ENCODE results near the gene SIX2.
"Not testable (repeated sequence)": the region's sequence is repeated elsewhere in the genome, so short reads cannot be mapped to it uniquely, and the experiment has no call there.

The SIX2 gene

DNA sequence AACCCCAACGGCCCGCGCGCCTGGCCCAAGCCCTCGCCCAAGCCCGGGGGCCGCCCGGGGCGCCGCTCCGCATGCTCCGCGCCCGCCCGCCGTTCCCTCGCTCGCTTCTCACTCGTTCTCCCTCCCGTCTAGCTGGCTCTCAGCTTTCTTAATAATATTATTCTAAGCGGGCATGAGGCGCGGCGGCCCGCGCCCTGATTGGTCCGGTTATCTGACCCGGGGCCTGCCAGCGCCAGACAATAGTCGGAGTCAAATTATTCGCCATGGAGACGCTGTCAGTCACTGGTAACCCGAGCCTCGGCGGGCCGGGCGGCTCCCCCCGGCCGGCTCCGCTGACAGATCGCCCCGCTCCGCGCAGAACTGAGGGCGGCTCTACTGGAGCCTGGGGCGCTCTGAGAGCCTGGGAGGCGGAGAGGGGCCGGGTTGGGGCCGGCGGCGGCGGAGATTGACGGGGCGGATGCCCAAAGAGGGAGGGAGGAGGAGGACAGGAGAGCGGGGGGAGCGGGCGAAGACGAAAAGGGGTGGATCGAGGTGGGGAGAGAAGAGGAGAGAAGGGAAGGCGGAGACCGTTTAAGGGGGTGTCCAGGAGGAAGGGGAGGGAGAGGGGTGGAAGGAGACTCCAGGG lies at the start of gene SIX2:
SIX2 (minus strand) TSS at position 150 of the 625 bp plus-strand sequence. CDS start 342 bp downstream, outside the sequence.
- peak; percentile 97 for DNase-seq

DNA sequence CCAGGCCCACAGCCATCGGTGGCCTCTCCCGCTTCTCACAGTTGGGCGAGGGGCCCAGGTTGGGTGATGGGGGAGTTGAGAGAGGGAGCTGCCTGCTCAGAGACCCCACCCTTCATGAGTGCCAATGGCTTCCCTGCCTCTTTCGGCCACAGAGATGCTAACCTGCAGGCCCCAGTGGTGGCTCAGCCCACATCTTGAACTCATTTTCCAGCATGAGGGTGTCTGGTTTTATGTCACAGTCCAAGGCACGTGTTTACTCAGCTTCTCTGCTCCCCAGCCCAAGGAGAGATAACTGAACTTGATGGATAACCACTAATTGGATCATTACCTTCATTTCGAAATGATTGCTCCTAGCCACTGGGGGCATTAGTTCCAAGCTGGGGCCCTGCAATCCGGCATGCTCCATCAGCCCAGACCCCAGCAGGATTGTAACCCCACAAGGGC lies 45.9 kb upstream of the SIX2 start:
- DNase-seq, result no peak

DNA sequence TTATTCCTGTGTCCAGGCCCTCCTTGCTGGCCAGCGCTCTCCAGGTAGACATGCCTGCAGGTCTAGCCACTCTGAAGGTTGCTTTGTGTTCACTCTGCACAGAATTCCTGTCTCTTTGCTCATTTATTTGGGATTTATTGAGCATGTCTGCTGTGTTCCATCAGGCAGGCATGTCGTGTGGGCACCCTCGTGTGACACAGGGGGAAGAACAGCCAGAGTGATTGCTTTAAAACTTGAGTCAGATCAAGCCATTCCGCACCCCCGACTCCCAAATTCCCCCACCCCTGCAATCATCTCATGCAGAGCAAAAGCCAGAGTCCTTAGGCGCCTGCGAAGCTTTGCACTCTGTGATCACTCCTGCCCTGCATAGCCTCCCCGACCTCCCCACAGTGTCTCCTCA lies 44.7 kb upstream of the SIX2 start:
- DNase-seq, result no peak

DNA sequence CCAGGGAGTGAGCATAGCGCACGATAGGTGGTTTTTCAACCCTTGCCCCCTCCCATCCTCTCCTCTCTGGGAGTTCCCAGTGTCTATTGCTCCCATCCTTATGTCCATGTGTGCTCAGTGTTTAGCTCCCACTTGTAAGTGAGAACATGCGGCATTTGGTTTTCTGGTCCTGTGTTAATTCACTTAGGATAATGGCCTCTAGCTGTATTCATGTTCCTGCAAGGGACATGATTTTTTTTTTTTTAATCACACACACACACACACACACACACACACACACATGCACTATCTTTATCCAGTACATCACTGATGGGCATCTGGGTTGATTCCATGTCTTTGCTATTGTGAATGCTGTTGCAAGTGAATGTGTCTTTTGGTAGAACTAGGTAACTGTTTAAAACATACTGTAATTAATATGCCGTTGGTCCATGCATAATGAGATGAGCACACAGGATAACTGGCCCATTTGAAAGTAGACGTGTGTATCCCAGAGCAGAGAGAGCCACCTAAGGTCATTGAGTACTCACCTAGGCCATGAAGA lies 43.2 kb upstream of the SIX2 start:
- DNase-seq, result no peak

DNA sequence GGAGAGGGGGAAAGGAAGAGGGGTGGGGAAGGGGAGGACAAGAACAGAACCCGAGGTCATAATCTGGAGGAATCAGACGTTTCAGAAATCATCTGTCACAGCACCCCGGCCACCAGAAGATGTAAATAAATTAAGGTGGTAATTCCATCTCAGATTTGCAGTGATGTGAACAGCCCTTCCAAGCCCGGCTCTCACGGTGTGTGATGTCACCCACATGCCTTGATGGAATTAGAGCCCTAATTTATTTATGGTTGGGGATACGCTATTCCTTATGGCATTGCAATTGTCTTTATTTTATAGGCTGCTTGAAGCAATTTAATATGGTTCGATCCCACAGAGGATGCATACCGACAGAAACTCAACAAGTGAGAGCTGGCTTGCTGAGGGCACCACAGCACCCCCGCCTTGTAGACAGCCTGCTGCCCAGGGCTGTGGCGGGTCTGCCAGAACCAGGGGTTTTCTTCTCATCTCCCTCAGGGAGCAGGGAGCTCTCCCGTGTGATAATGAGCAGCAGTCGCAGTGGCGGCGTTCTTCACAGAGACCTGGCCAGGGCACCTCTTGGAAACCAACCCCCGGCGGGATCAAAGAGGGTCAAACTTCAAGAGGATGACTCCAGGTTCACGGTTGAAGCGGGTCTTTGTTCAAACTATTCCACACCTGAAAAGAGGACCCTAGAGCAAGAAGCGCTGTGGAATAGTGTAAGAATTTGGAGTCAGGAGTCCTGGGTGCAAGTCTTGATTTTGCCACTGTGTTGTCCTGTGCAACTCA lies 40.5 kb upstream of the SIX2 start:
- no peak for DNase-seq

DNA sequence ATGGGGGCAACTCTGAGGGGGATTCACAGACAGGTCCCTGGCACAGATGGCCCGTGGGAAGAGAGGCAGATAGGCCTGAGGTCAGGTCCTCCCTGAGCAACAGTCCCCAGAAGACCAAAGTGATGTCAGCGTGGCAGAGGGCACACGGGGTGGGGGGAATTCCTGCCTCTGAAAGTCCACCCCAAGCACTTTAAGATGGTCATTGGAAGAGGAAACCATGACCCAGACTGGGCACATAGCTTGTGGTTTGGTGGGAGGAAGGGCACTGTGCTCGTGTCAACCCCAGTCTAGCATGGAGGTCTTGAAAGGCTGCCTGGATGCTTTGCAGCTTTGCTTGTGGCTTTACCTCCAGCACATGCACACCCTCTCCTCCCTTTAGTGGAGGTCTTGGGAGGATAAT lies 38.0 kb upstream of the SIX2 start:
- no peak for DNase-seq

DNA sequence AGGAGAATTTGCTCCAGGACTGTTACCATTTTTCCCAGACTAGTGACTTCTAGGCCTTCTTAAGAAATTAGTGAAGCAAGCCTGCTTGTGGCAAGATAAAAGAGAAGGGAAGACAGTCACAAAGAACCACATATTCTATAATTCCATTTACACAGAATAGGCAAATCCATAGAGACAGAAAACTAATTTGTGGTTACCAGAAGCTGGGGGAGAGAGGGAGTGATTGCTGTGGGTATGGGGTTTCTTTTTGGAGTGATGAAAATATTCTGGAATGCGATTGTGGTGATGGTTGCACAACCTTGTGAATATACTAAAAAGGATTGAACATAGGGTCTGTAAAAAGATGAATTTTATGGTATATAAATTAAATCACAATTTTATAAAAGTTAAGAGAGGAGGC lies 37.5 kb upstream of the SIX2 start:
- DNase-seq, result no peak

DNA sequence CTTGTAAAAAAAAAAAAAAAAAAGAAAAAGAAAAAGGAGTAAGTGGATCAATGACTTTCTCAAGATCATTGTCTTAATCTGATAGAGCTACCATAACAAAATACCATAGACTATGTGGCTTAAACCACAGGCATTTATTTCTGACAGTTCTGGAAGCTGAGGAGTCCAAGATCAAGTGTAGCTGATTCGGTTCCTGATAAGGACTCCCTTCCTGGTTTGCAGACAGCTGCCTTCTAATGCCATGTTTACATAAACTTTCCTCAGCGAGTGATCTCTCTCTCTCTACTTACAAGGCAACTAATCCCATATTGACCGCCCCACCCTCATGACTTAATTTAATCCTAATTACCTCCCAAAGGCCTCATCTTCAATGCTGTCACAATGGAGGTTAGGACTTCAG lies 36.5 kb upstream of the SIX2 start:
- no peak for DNase-seq

DNA sequence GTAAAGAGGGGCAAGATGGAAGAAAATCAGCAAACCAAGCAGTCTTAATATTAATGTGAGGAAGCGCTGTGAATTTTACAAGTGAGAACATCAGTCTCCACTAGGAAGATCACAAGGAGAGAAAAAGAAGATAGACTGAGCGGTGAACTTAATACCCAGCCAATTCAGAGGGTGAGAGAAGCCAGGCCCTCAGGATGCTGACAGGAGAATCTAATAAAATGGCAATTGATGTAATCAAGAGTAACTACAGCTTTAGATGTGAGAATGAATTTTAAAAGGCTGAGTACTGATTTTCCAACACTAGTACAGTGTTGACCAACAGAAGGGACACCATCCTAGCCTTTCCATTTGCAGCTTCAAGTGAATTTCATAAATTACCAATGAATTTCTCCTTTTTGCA lies 35.7 kb upstream of the SIX2 start:
- no peak for DNase-seq

DNA sequence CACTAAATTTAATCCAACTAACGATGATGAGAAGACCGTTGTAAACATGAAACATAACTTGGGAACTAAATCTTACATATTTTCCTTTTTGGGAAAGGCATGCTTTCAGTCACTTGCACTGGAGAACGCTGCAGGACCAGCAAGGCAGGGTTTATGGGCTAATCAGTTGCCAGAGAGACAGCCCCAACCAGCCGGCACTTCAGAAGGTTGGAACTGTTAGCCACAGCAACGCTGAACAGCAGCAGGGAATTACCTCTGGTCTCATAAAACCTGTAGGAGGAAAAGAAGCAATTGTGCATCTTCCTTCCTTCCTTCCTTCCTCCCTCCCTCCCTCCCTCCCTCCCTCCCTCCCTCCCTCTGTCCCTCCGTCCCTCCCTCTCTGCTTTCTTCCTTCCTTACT lies 33.9 kb upstream of the SIX2 start:
- no peak for DNase-seq

DNA sequence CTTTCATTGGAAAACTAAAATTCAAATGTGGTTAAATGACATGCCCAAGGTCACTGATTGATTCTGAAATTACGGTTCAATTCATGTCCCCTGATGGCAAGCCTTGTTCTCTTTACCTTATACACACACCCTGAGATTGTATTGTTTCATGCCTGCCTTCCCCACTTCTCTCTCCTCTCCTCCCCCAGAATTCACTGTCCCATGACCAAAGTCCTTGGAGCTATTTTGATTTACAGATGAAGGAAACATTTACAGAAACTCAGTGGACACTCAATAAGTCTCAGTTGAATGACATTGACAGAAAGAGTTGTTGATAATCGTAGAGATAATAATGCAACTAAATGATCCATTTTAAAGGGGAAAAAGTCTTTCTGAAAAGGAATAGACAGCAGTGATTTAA lies 33.1 kb upstream of the SIX2 start:
- DNase-seq, result no peak

DNA sequence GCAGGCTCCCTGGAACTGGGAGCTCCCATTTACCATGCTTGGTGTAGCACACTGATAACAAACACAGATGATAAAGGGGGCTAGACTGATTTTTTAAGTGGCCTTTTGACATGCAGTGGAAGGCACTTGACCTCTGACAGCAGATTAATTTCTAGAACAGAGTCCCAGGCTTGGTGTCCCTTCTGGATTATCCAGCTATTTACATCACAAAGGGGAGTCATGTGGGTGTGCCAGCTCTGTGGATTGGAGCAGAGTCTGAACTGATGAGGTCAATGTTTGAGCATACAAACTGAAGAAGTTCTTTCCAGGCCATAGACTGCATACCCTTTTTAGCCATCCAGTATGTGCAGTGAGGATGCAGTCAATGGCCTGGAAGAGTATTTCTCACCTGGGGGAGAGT lies 31.5 kb upstream of the SIX2 start:
- DNase-seq, result no peak

DNA sequence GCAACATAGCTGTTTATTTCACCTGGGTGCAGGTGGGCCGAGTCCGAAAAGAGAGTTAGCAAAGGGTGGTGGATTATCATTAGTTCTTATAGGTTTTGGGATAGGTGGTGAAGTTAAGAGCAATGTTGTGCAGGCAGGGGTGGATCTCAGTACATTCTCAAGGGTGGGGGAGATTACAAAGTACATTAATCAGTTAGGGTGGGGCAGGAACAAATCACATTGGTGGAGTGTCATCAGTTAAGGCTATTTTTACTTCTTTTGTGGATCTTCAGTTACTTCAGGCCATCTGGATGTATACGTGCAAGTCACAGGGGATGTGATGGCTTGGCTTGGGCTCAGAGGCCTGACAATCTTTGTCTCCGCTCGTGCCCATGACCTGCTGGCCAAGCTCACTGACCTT lies 30.6 kb upstream of the SIX2 start:
- DNase-seq, result not testable (repeated sequence)

DNA sequence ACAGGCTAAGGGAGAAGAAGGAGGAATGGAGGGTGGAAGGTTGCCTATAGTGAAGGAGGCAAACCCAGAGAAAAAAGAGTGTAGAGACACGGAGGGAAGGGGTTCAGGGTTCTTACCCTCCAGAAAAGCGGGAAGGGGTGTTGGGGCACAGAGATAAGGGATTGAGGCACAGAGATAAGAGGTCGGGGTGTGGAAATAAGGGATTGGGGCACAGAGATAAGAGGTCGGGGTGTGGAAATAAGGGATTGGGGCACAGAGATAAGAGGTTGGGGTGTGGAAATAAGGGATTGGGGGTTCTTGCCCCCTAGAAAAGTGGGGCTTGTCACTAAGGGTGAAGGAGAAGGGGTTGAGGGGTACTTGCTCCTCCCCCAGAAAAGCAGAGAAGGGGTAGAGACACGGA lies 29.6 kb upstream of the SIX2 start:
- DNase-seq, result not testable (repeated sequence)

DNA sequence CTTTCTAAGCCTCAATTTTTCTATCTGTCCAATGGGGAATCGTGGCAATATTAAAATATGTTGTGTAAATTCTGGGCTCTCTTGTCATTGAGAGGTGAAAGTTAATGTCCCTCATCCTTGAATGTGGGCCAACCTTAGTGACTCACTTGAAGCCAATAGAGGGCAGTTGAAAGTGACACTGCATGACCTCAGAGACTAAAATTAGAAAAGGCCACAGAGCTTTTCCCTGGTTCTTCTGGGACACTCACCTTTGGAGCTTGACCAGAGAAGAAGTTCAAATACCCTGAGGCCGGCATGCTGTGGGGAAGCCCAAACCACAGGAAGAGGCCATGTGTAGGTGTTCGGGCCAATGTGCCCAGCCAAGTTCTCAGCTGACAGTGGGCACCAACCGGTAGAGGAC lies 24.1 kb upstream of the SIX2 start:
- DNase-seq, result no peak

DNA sequence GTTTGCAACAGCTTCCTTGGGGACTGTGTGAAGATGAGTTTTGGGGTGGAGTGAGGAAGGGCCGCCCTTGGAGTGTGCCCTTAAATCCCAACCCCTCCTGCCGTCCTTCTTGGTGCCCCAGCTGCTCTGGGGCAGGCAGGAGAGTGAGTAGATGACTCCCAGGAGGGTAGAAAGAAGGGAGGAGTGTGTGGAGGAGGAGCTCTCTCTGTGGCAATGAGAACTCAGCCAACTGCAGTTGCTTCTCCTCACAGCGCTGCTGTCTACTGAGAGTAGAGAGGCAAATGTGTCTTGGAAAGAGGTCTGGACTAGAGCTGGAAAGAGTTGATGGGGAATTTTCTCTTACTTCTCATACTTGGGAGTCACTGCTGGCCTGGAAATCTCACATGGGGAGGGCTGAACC lies 21.8 kb upstream of the SIX2 start:
- no peak for DNase-seq

DNA sequence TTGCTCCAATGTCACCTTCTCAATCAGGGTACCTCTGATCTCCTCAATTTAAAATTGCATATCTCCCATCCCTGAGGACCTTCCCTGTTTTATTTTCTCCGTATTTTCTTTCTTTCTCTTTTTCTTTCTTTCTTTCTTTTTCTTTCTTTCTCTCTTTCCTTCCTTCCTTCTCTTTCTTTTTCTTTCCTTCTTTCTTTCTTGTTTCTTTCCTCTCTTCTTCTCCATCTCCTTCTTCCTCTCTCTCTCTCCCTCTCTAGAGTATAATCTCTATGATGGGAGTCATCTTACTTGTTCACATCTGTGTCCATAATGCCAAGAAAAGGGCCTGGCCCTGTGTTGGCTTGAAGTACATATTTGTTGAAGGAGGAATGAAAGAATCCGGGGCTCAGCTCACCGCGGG lies 21.3 kb upstream of the SIX2 start:
- DNase-seq, result no peak

DNA sequence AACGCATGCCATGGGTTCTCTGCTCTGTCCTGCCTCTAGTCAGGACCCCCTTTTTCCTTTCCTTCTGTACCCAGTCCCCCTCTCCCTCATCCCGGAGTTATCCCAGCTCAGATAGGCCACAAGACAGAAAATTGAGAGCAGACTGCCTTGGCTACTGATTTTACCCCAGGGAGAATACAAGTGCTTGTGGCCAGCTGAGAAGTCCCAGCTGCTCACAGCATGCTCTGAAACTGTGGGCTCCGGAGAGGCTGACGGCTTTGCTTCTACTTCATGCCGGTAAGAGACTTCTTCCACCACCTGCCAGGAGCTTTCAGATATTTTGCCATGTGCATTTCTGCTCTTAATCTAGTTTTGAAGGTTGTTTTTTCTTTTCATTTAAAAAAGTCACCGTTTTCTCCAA lies 20.0 kb upstream of the SIX2 start:
- DNase-seq, result no peak

DNA sequence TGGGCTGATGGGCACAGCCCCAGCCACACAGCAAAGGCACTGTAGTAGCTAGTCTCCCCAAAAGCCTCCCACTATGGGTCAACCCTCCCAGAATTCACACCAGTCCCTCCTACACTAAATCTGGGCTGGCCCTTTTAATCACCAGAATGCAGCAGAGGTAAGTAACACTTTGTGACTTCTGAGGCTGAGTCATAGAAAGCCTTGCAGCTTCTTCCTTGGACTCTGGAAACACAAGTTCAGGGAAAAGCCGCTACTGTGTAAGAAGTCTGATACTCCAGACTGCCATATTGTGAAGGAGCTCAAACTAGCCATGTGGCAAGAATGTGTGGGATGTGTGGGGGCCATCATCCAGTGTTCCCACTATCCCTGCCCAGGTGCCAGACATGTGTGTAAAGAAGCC lies 19.0 kb upstream of the SIX2 start:
- DNase-seq, result peak; percentile 32

DNA sequence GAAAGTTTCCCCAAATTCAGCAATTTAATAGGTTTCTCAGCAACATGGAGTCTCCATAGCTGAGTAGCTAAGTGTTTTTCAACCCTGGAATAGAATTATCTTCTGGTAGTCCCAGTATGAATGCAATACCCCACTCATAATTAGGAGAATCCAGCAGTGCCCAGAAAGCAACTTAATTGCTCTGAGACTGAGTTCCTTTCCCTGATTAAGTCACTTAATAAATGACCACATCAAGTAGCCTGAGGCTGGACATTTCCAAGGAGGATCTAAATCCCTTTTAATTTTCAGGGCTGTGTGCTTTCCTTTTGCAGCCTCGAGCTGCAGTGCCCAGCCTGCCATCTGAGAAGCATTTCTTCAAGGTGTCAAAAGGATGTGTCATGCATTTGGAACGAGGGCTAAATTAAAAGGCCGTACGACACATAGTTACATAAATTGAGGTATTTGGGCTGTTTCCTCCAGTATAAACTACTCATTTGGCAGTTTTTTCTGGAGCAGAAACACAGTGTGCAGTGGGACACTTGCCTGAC lies 17.7 kb upstream of the SIX2 start:
- DNase-seq, result no peak

DNA sequence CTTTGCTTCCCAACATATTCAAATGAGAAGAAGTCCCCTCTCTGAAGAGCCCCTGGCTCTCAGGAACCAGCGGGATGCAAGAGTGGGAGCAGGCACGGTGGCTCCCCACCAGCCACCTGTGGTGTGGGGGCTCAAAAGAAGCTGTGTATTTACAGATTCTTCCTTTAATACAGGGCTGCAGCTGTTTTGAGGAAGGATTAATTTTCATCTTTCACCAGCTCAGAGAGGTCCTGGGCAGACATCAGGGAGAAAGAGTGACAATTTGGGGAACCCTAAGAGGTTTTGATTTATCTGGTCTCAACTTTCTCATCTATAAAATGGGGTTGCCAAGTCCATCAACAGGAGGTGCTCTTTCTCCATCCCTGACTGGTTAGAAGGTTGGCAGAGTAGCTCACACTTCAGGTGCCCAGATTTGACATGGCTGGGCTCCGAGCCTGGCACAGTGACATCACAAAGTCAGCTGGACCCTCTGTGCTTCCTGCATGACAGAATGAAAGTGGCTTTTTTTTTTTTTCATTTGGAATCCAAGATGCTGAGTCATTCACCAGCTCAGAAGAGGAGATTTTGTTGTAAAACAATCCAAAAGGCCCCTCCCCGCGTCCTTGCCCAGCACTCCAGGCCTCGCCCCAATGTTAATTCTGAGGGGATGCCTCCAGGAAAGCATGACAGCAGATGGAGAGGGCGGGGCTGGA lies 15.5 kb upstream of the SIX2 start:
- peak; percentile 83 for DNase-seq

DNA sequence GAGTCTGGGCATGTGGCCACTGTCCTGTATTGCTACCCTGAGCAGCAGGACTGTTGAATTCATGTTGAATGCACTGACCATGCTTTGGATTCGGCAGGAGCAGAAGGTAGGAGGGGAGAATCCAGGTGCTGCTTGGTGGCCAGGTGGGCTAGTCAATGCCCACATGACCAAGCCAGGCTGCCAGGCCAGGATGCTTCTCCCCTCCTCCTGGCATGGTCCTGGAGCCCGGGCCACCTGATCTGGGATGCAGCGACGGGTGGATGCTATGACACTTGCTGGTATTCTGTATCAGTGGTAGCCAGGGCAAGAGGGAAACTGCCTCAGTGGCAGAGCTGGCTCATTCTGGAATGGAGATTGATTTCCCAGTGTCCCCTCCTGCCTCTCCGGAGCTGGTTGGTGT lies 14.8 kb upstream of the SIX2 start:
- no peak for DNase-seq

DNA sequence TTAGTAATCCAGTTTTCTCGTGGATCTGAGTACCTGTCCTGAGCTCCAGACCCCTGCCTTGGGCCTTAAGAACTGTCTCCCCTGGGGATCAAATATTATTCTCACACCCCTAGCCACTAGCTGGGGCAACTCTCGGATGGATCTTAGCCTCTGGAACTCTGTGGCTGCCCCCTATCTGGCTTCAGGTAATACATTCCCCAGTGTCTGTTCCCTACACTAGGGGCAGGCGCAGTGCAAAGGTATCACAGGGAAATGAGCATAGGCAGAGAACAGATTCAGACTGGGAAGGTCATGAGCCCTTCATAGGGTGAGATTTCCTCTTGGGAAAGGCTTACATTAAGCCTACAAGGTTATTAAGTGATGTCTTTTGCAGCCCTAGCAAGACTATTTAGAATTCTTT lies 11.2 kb upstream of the SIX2 start:
- DNase-seq, result no peak

DNA sequence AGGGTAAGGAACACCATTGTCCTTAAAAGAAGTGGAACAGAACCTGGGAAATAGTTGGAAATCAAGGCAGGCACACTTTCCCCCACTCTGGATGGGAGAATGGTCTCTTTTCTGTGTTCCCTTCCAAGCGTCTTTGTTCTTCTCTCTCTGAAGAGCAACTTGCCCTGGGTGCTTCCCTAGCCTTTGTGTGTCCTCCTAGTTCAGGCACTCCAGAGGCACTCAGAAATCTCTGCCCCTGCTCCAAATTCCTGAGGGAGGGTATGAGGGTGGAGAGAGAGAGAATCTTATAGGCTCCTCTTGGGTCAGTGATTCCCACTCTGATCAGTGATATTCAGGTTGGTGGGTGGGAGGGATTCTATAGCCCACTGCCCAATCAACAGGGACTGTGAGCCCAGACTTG lies 8.8 kb upstream of the SIX2 start:
- DNase-seq, result no peak

Measured in HCEC 1CT (cell line).